IMR-90 (cell line): ENCODE data around the gene INIP. TPM values are rescaled to one million over a fixed set of nuclear protein-coding genes. Genes with fewer than 3 reads are reported as not detected.

ENCODE experiments used
- ATAC-seq: fragments of 200-7000 bp; cut with Tn5 transposase; 2 replicates; pipeline ENCODE4 v1.9.1; 2020; ENCODE audit warnings: low read depth, mild to moderate bottlenecking, moderate library complexity
- Bru-seq: library from RNA; stranded (reverse); fragments of 400-500 nt; gene quantifications from one replicate; lab custom pipeline; 2021; lab: Mats Ljungman, UMichigan
- BruChase-seq, 2 experiments: library from RNA; stranded (reverse); fragments of 400-500 nt; gene quantifications; one replicate each; lab custom pipeline; 2021; lab: Mats Ljungman, UMichigan
- BruUV-seq: library from RNA; stranded (reverse); fragments of 400-500 nt; replicated peaks from 2 replicates; lab custom pipeline; 2021; lab: Mats Ljungman, UMichigan
- CTCF ChIA-PET: fragments of 300-600 bp; formaldehyde crosslinking; extraction: SDS; loops from one replicate; lab custom pipeline; 2021; ENCODE audit warnings: antibody characterized with exemption; lab: Yijun Ruan, JAX
- POLR2A ChIA-PET: fragments of 300-600 bp; sonication (Branson Sonifier 250); formaldehyde crosslinking; loops from one replicate; lab custom pipeline; 2022; ENCODE audit warnings: antibody characterized with exemption; ENCODE audit not compliant: unreplicated experiment; lab: Charles Lee
- DNase-seq: peaks from one replicate; pipeline ENCODE4 v3.0.0; 2013
- H2AFZ ChIP-seq: replicated peaks from 2 replicates; pipeline ENCODE3; 2013; ENCODE audit warnings: low read length, mild to moderate bottlenecking; ENCODE audit not compliant: poor library complexity
- H2AK5ac ChIP-seq: 2 replicates; pipeline ENCODE4 v1.6.1; 2013; ENCODE audit warnings: low read depth, low read length, inconsistent platforms
- H2AK9ac ChIP-seq: replicated peaks from 2 replicates; pipeline ENCODE3; 2013; ENCODE audit warnings: mild to moderate bottlenecking, low read depth, low read length, moderate library complexity; ENCODE audit not compliant: poor library complexity
- H2BK120ac ChIP-seq: 2 replicates; pipeline ENCODE4 v1.6.1; 2013; ENCODE audit warnings: low read depth, low read length, inconsistent platforms
- H2BK15ac ChIP-seq: 3 replicates; pipeline ENCODE4 v1.6.1; 2013; ENCODE audit warnings: low read depth, low read length, inconsistent platforms
- H2BK20ac ChIP-seq: 2 replicates; pipeline ENCODE4 v1.6.1; 2013; ENCODE audit warnings: low read depth, mild to moderate bottlenecking, inconsistent platforms, low read length, moderate library complexity
- H2BK5ac ChIP-seq: 2 replicates; pipeline ENCODE4 v1.6.1; 2013; ENCODE audit warnings: mild to moderate bottlenecking, low read depth, low read length, inconsistent platforms; ENCODE audit not compliant: poor library complexity, severe bottlenecking
- H3K14ac ChIP-seq: replicated peaks from 2 replicates; pipeline ENCODE4 v1.6.1; 2013; ENCODE audit warnings: low read depth, low read length, inconsistent platforms
- H3K18ac ChIP-seq: 2 replicates; pipeline ENCODE4 v1.6.1; 2013; ENCODE audit warnings: low read depth, low read length, control low read depth
- H3K23ac ChIP-seq: 2 replicates; pipeline ENCODE4 v1.6.1; 2013; ENCODE audit warnings: low read depth, low read length, inconsistent platforms
- H3K27ac ChIP-seq: 2 replicates; pipeline ENCODE4 v1.5.1; 2013; ENCODE audit warnings: mild to moderate bottlenecking, control low read depth, low read length; ENCODE audit not compliant: insufficient read depth
- H3K27me3 ChIP-seq: 2 replicates; pipeline ENCODE4 v1.6.1; 2013; ENCODE audit warnings: low read length; ENCODE audit not compliant: control insufficient read depth, insufficient read depth
- H3K36me3 ChIP-seq: 2 replicates; pipeline ENCODE4 v1.6.1; 2013; ENCODE audit warnings: low read length, mixed read lengths; ENCODE audit not compliant: control insufficient read depth, insufficient read depth
- H3K4ac ChIP-seq: 2 replicates; pipeline ENCODE4 v1.6.1; 2013; ENCODE audit warnings: low read depth, low read length, inconsistent platforms
- H3K4me1 ChIP-seq: 2 replicates; pipeline ENCODE4 v1.6.1; 2013; ENCODE audit warnings: low read length, mixed read lengths; ENCODE audit not compliant: control insufficient read depth, insufficient read depth
- H3K4me2 ChIP-seq: 2 replicates; pipeline ENCODE4 v1.6.1; 2013; ENCODE audit warnings: low read depth, mild to moderate bottlenecking, control low read depth, low read length, moderate library complexity
- H3K4me3 ChIP-seq: 2 replicates; pipeline ENCODE4 v1.5.1; 2013; ENCODE audit warnings: low read depth, mild to moderate bottlenecking, control low read depth, low read length, moderate library complexity; ENCODE audit not compliant: insufficient read depth
- H3K56ac ChIP-seq: 2 replicates; pipeline ENCODE4 v1.6.1; 2013; ENCODE audit warnings: low read length, inconsistent platforms; ENCODE audit not compliant: insufficient read depth; ENCODE audit errors: extremely low read depth
- H3K79me1 ChIP-seq, 2 experiments: 2 replicates each; pipeline ENCODE4 v1.6.1; 2013; ENCODE audit warnings: low read length in 2 of 2, inconsistent platforms in 1 of 2, low read depth in 1 of 2
- H3K9ac ChIP-seq: 2 replicates; pipeline ENCODE4 v1.6.1; 2013; ENCODE audit warnings: low read depth, low read length, control low read depth
- H3K9me1 ChIP-seq: 2 replicates; pipeline ENCODE4 v1.6.1; 2013; ENCODE audit warnings: low read length, inconsistent platforms; ENCODE audit not compliant: insufficient read depth
- H3K9me3 ChIP-seq: 2 replicates; pipeline ENCODE4 v1.6.1; 2013; ENCODE audit warnings: low read length; ENCODE audit not compliant: control insufficient read depth, insufficient read depth
- H4K20me1 ChIP-seq: 2 replicates; pipeline ENCODE4 v1.6.1; 2013; ENCODE audit warnings: low read length, inconsistent platforms; ENCODE audit not compliant: insufficient read depth
- H4K5ac ChIP-seq: 2 replicates; pipeline ENCODE4 v1.6.1; 2013; ENCODE audit warnings: mild to moderate bottlenecking, low read depth, low read length, control low read depth
- H4K8ac ChIP-seq, 2 experiments: 2 replicates each; pipeline ENCODE4 v1.6.1; 2013; ENCODE audit warnings: low read depth in 2 of 2, low read length in 2 of 2, control low read depth in 1 of 2, inconsistent platforms in 1 of 2
- H4K91ac ChIP-seq: 2 replicates; pipeline ENCODE4 v1.6.1; 2013; ENCODE audit warnings: low read depth, low read length, inconsistent platforms; ENCODE audit not compliant: insufficient read depth
- BHLHE40 ChIP-seq: fragments of 150-350 bp; IDR thresholded peaks from 2 replicates; pipeline ENCODE4 v1.6.1; 2016; ENCODE audit warnings: mild to moderate bottlenecking, low read depth, low read length
- CEBPB ChIP-seq: IDR thresholded peaks from 2 replicates; pipeline ENCODE4 v1.6.1; 2012; ENCODE audit warnings: low read depth, low read length, improper control_type of control experiment
- CTCF ChIP-seq: conservative IDR thresholded peaks from 2 replicates; pipeline ENCODE4 v1.5.1; 2012; ENCODE audit warnings: mild to moderate bottlenecking, low read depth, low read length, improper control_type of control experiment
- FOS ChIP-seq: fragments of 150-350 bp; IDR thresholded peaks from 2 replicates; pipeline ENCODE4 v1.6.1; 2016; ENCODE audit warnings: low read depth, low read length
- MAFK ChIP-seq: IDR thresholded peaks from 2 replicates; pipeline ENCODE4 v1.6.1; 2012; ENCODE audit warnings: low read depth, low read length, improper control_type of control experiment
- MXI1 ChIP-seq: IDR thresholded peaks from 2 replicates; pipeline ENCODE4 v1.6.1; 2012; ENCODE audit warnings: low read depth, mild to moderate bottlenecking, low read length, moderate library complexity, borderline replicate concordance
- NFE2L2 ChIP-seq: fragments of 150-350 bp; IDR thresholded peaks from 2 replicates; pipeline ENCODE4 v1.6.1; 2016; ENCODE audit warnings: low read depth, mild to moderate bottlenecking, low read length
- RAD21 ChIP-seq: IDR thresholded peaks from 2 replicates; pipeline ENCODE4 v1.6.1; 2012; ENCODE audit warnings: low read length, improper control_type of control experiment
- RCOR1 ChIP-seq: IDR thresholded peaks from 2 replicates; pipeline ENCODE4 v1.6.1; 2012; ENCODE audit warnings: mild to moderate bottlenecking, low read length, improper control_type of control experiment; ENCODE audit not compliant: insufficient replicate concordance
- SMC3 ChIP-seq: fragments of 150-350 bp; IDR thresholded peaks from 2 replicates; pipeline ENCODE4 v1.6.1; 2016; ENCODE audit warnings: low read depth, mild to moderate bottlenecking, antibody characterized with exemption, low read length, moderate library complexity
- USF2 ChIP-seq: fragments of 150-350 bp; IDR thresholded peaks from 2 replicates; pipeline ENCODE4 v1.6.1; 2017; ENCODE audit warnings: mild to moderate bottlenecking, antibody characterized with exemption, low read length, low read depth
- WGBS, 2 experiments: methylation state at CpG; one replicate each; pipeline versions ENCODE4 v1.1.5 to v1.1.7; 2013; ENCODE audit warnings: missing lambda C conversion rate in 2 of 2; ENCODE audit not compliant: insufficient read length in 1 of 2; ENCODE audit errors: extremely low coverage in 2 of 2; 5-methylcytosine and 5-hydroxymethylcytosine counted together
- dilution Hi-C: fragments of 300-500 bp; cut with HindIII; formaldehyde crosslinking; loops from one replicate; pipeline ENCODE4 v1.14.3; 2018; ENCODE audit warnings: low sequenced_read_pairs; ENCODE audit not compliant: unreplicated experiment
- in situ Hi-C: fragments of 300-500 bp; cut with MboI; formaldehyde crosslinking; loops from 3 replicates; pipeline ENCODE4 v1.14.3; 2019; ENCODE audit warnings: low sequenced_read_pairs, inconsistent platforms, mixed read lengths
- intact Hi-C: fragments of 100-400 bp; cut with micrococcal nuclease; formaldehyde crosslinking; loops from 2 replicates; pipeline ENCODE4 v1.10.0; 2022
- long read RNA-seq: library from polyadenylated mRNA; unstranded; transcript quantifications from one replicate; pipeline ENCODE4 v2.0.0, GENCODE V29; 2021; ENCODE audit not compliant: unreplicated experiment
- polyA plus RNA-seq, 3 experiments: library from polyadenylated mRNA; depleted of rRNA; stranded (reverse); fragments of >200 nt; gene quantifications; 2 replicates each; pipeline ENCODE4 v1.2.3, GENCODE V29; 2012; ENCODE audit warnings: low replicate concordance in 1 of 3
- total RNA-seq: library from RNA; depleted of rRNA; stranded (reverse); fragments of >200 nt; gene quantifications from 2 replicates; pipeline ENCODE4 v1.2.3, GENCODE V29; 2012; rRNA removed

The INIP gene
- total RNA-seq, result 15.4 and 23.3 TPM in 2 replicates
- 10.7 and 11.1 TPM in 2 replicates for polyA plus RNA-seq (2012; rRNA removed)
- 2.2 and 4.5 TPM in 2 replicates for polyA plus RNA-seq (2012; cell fraction: cytosol; rRNA removed)
- 0.74 and 3.5 TPM in 2 replicates for polyA plus RNA-seq (2012; cell fraction: nucleus; rRNA removed; ENCODE audit: low replicate concordance)
- Bru-seq, nascent RNA, result percentile 59 among the genes with signal in this experiment
- percentile 76 among the genes with signal in this experiment for BruChase-seq, experiment 1, labeled RNA remaining after a 6-hour chase
- BruChase-seq, experiment 2, labeled RNA remaining after a 2-hour chase, result percentile 71 among the genes with signal in this experiment
- long read RNA-seq, full-length matches to known transcripts, result 10 of 19 reads
- long read RNA-seq, partial matches to known transcripts, result 1 of 19 reads
- long read RNA-seq, other reads (novel, unspliced or antisense), result 8 of 19 reads

GRCh38 chr9:112717661-112718331, at the start of gene INIP:
Gene INIP (minus strand): TSS chr9:112718117. CDS start chr9:112716485, 1,632 bp downstream.
- H2BK20ac ChIP-seq, result no peak within 1 kb of the TSS
- ChIA-PET POLR2A (no interaction called here), CTCF (interaction anchor here (0.5 to 1.7 kb wide), 4 partner anchors 13 to 102 kb away, joined by 3 to 7 read pairs (median 5); partner anchors contain the start of gene SNX30)
- H3K27me3 ChIP-seq, result no peaks in the 10 kb centered on the region
- H3K4me1 ChIP-seq, result no peaks in the 10 kb centered on the region
- H3K4ac ChIP-seq, result peak within 1 kb of the TSS; percentile 59; the same call in 1 of the 2 replicates
- no TSS peak for BruUV-seq
- DNase-seq, result peak; percentile 95
- no peak within 1 kb of the TSS for H3K23ac ChIP-seq
- H3K36me3 ChIP-seq, result no peaks in the 10 kb centered on the region
- no peak within 1 kb of the TSS for H2BK15ac ChIP-seq
- peak; percentile 99 for ATAC-seq
- WGBS, 2 experiments, result 4% methylated on average over 9 of the region's 51 CpGs; no CpG with 5 or more reads in 1 of the 2 experiments
- H3K56ac ChIP-seq, result peak within 1 kb of the TSS; percentile 68
- H3K9me1 ChIP-seq, result no peaks in the 10 kb centered on the region
- peak within 1 kb of the TSS; percentile 42; the same call in 1 of the 2 replicates for H2AK5ac ChIP-seq
- H3K18ac ChIP-seq, result 0 out of 2 replicates have a peak within 1 kb of the TSS, but pooled peaks have one; percentile 10
- dilution Hi-C loops (no loop called here), in situ Hi-C loops (loop anchor here (25.0 kb wide), 2 partner anchors 630 to 955 kb away; no protein-coding TSS in a partner anchor), intact Hi-C loops (loop anchor here (2.0 to 10.0 kb wide), 4 partner anchors 35 to 187 kb away; partner anchors contain the start of gene SNX30)
- H2BK120ac ChIP-seq, result no peak within 1 kb of the TSS
- H3K9me3 ChIP-seq, result no peaks in the 10 kb centered on the region
- H4K8ac ChIP-seq, result peak within 1 kb of the TSS; percentile 56 to 61
- peak within 1 kb of the TSS; percentile 54 for H3K27ac ChIP-seq
- peak within 1 kb of the TSS; percentile 88 for H3K4me3 ChIP-seq
- H2BK5ac ChIP-seq, result peak within 1 kb of the TSS; percentile 57
- peaks cover 3 to 12% of the 10 kb centered on the region in 2 experiments for H3K79me1 ChIP-seq
- H2AFZ ChIP-seq, result peak within 1 kb of the TSS; percentile 96
- peak within 1 kb of the TSS; percentile 53 for H2AK9ac ChIP-seq
- H4K5ac ChIP-seq, result peak within 1 kb of the TSS; percentile 5
- H4K91ac ChIP-seq, result no peak within 1 kb of the TSS
- H3K9ac ChIP-seq, result peak within 1 kb of the TSS; percentile 81
- H3K14ac ChIP-seq, result 0 out of 2 replicates have a peak within 1 kb of the TSS, but pooled peaks have one; percentile 18
- peak within 1 kb of the TSS; percentile 88 for H3K4me2 ChIP-seq
- no peaks in the 10 kb centered on the region for H4K20me1 ChIP-seq
- TF ChIP-seq FOS (no peak), BHLHE40 (no peak), MXI1 (no peak; the same call in 1 of the 2 replicates), RCOR1 (no peak), CEBPB (peak; percentile 49; the same call in 1 of the 2 replicates), RAD21 (0 out of 2 replicates have a peak, but pooled peaks have one; percentile 24), NFE2L2 (no peak), MAFK (no peak), CTCF (0 out of 2 replicates have a peak, but pooled peaks have one; percentile 16), USF2 (no peak), SMC3 (0 out of 2 replicates have a peak, but pooled peaks have one; percentile 3)
